H1 (cell line): ENCODE data around the gene FAM149B1. TPM values are rescaled to one million over a fixed set of nuclear protein-coding genes. Genes with fewer than 3 reads are reported as not detected.

Source experiments
- CTCF ChIA-PET: fragments of 300-600 bp; sonication (Branson Sonifier 250); formaldehyde crosslinking; loops from one replicate; lab custom pipeline; 2021; ENCODE audit not compliant: partially characterized antibody; lab: Charles Lee
- POLR2A ChIA-PET: fragments of 300-600 bp; sonication (Branson Sonifier 250); formaldehyde crosslinking; loops from one replicate; lab custom pipeline; 2021; ENCODE audit warnings: inconsistent platforms; ENCODE audit not compliant: partially characterized antibody; lab: Charles Lee
- DNase-seq, 2 experiments: peaks; one replicate each; pipeline versions ENCODE4 v3.0.0 to v3.0.0-alpha.2; 2010 to 2022; ENCODE audit warnings: low spot score in 2 of 2, low read depth in 1 of 2, mixed read lengths in 1 of 2
- FAIRE-seq: peaks from 2 replicates; lab custom pipeline; 2011; peaks lifted over from hg19 to GRCh38; lab: Jason Lieb, UNC
- H2AFZ ChIP-seq: 2 replicates; pipeline ENCODE4 v1.8.1; 2012; ENCODE audit warnings: low read length, inconsistent platforms
- H2AK5ac ChIP-seq: 2 replicates; pipeline ENCODE4 v1.6.1; 2013; ENCODE audit warnings: low read depth, low read length
- H2BK120ac ChIP-seq: replicated peaks from 2 replicates; pipeline ENCODE3; 2013; ENCODE audit warnings: low read depth, low read length, inconsistent platforms
- H2BK12ac ChIP-seq: 2 replicates; pipeline ENCODE4 v1.6.1; 2013; ENCODE audit warnings: low read depth, low read length
- H2BK15ac ChIP-seq: 2 replicates; pipeline ENCODE4 v1.6.1; 2013; ENCODE audit warnings: low read length
- H2BK20ac ChIP-seq: 2 replicates; pipeline ENCODE4 v1.6.1; 2013; ENCODE audit warnings: low read length
- H2BK5ac ChIP-seq: 2 replicates; pipeline ENCODE4 v1.6.1; 2013; ENCODE audit warnings: low read depth, low read length
- H3K14ac ChIP-seq: 2 replicates; pipeline ENCODE4 v1.6.1; 2013; ENCODE audit warnings: inconsistent platforms; ENCODE audit not compliant: insufficient read length
- H3K18ac ChIP-seq: 2 replicates; pipeline ENCODE4 v1.6.1; 2013; ENCODE audit warnings: low read length; ENCODE audit errors: extremely low read depth
- H3K23ac ChIP-seq: 2 replicates; pipeline ENCODE4 v1.6.1; 2013; ENCODE audit warnings: inconsistent platforms; ENCODE audit not compliant: insufficient read length
- H3K23me2 ChIP-seq: 2 replicates; pipeline ENCODE4 v1.6.1; 2013; ENCODE audit warnings: low read depth, low read length
- H3K27ac ChIP-seq: 2 replicates; pipeline ENCODE4 v1.6.1; 2011; ENCODE audit warnings: low read depth, low read length, inconsistent platforms
- H3K27me3 ChIP-seq, 4 experiments: replicated peaks in 1 of 4; 1 replicate in 1 of 4; 2 replicates in 3 of 4; pipeline versions ENCODE4 v1.6.1 to v1.8.1; 2011 to 2013; ENCODE audit warnings: low read length in 3 of 4, mild to moderate bottlenecking in 3 of 4, inconsistent platforms in 2 of 4, mixed read lengths in 2 of 4, moderate library complexity in 1 of 4; ENCODE audit not compliant: control insufficient read depth in 3 of 4, insufficient read depth in 3 of 4; ENCODE audit errors: extremely low read depth in 1 of 4
- H3K36me3 ChIP-seq, 4 experiments: 2 replicates each; pipeline versions ENCODE4 v1.6.1 to v1.8.1; 2011 to 2013; ENCODE audit warnings: mild to moderate bottlenecking in 4 of 4, low read length in 3 of 4, moderate library complexity in 2 of 4, control low read depth in 1 of 4, inconsistent platforms in 1 of 4; ENCODE audit not compliant: insufficient read depth in 4 of 4, control insufficient read depth in 2 of 4
- H3K4ac ChIP-seq: replicated peaks from 2 replicates; pipeline ENCODE3; 2013; ENCODE audit warnings: low read length, low read depth, mixed read lengths, inconsistent platforms; ENCODE audit not compliant: insufficient read length
- H3K4me1 ChIP-seq, 4 experiments: replicated peaks in 1 of 4; 1 replicate in 1 of 4; 2 replicates in 3 of 4; pipeline versions ENCODE4 v1.6.1 to v1.8.1; 2011 to 2013; ENCODE audit warnings: low read length in 3 of 4, inconsistent platforms in 2 of 4, mixed read lengths in 1 of 4; ENCODE audit not compliant: insufficient read depth in 4 of 4, control insufficient read depth in 3 of 4
- H3K4me2 ChIP-seq, 2 experiments: 2 replicates each; pipeline versions ENCODE4 v1.6.1 to v1.8.1; 2011 to 2013; ENCODE audit warnings: low read depth in 2 of 2, low read length in 2 of 2, control low read depth in 1 of 2, inconsistent platforms in 1 of 2, mild to moderate bottlenecking in 1 of 2; ENCODE audit not compliant: insufficient read depth in 1 of 2
- H3K4me3 ChIP-seq, 4 experiments: fragments of 200-600, 300-600 bp in 1 of 4; sonication (generic), shearing (Covaris generic), sonication (Bioruptor Twin) in 1 of 4; 2 replicates each; pipeline versions ENCODE4 v1.5.1 to v1.8.1; 2011 to 2016; ENCODE audit warnings: low read length in 4 of 4, low read depth in 3 of 4, control low read depth in 2 of 4, inconsistent platforms in 2 of 4, mild to moderate bottlenecking in 2 of 4, mixed read lengths in 1 of 4, moderate library complexity in 1 of 4; ENCODE audit not compliant: insufficient read depth in 2 of 4; ENCODE audit errors: extremely low read depth in 1 of 4
- H3K56ac ChIP-seq: replicated peaks from 2 replicates; pipeline ENCODE3; 2013; ENCODE audit warnings: low read depth, mild to moderate bottlenecking, mixed read lengths, low read length, inconsistent platforms; ENCODE audit not compliant: insufficient read length
- H3K79me1 ChIP-seq: 2 replicates; pipeline ENCODE4 v1.6.1; 2013; ENCODE audit warnings: low read depth, low read length, control low read depth
- H3K79me2 ChIP-seq, 2 experiments: 2 replicates each; pipeline versions ENCODE4 v1.6.1 to v1.8.1; 2012 to 2013; ENCODE audit warnings: low read length in 2 of 2, mild to moderate bottlenecking in 2 of 2, inconsistent platforms in 1 of 2; ENCODE audit not compliant: insufficient read depth in 2 of 2, control insufficient read depth in 1 of 2
- H3K9ac ChIP-seq, 4 experiments: replicated peaks in 1 of 4; 1 replicate in 1 of 4; 2 replicates in 3 of 4; pipeline versions ENCODE4 v1.6.1 to v1.8.1; 2011 to 2013; ENCODE audit warnings: low read depth in 3 of 4, low read length in 3 of 4, control low read depth in 2 of 4, mild to moderate bottlenecking in 2 of 4, moderate library complexity in 2 of 4, inconsistent platforms in 1 of 4; ENCODE audit errors: extremely low read depth in 1 of 4
- H3K9me3 ChIP-seq, 2 experiments: 2 replicates each; pipeline versions ENCODE4 v1.6.1 to v1.8.1; 2012 to 2013; ENCODE audit warnings: mild to moderate bottlenecking in 2 of 2, moderate library complexity in 2 of 2, control low read depth in 1 of 2, inconsistent platforms in 1 of 2, low read depth in 1 of 2, low read length in 1 of 2, mixed read lengths in 1 of 2; ENCODE audit not compliant: insufficient read depth in 2 of 2
- H4K20me1 ChIP-seq, 2 experiments: replicated peaks in 1 of 2; 2 replicates each; pipeline versions ENCODE3 to v1.8.1; 2011 to 2013; ENCODE audit warnings: inconsistent platforms in 2 of 2, low read length in 2 of 2, mild to moderate bottlenecking in 1 of 2; ENCODE audit not compliant: insufficient read depth in 2 of 2, control insufficient read depth in 1 of 2
- H4K5ac ChIP-seq: 2 replicates; pipeline ENCODE4 v1.6.1; 2013; ENCODE audit warnings: low read length, low read depth, mixed read lengths, inconsistent platforms; ENCODE audit not compliant: insufficient read length
- H4K8ac ChIP-seq: 2 replicates; pipeline ENCODE4 v1.8.0; 2013; ENCODE audit warnings: mild to moderate bottlenecking, moderate library complexity, low read length, inconsistent platforms; ENCODE audit not compliant: insufficient read depth; ENCODE audit errors: extremely low read depth
- H4K91ac ChIP-seq: replicated peaks from 2 replicates; pipeline ENCODE3; 2013; ENCODE audit warnings: low read length, mixed read lengths, inconsistent platforms; ENCODE audit not compliant: insufficient read length
- ATF2 ChIP-seq: IDR thresholded peaks from 2 replicates; pipeline ENCODE4 v1.6.1; 2012; ENCODE audit warnings: low read length, inconsistent platforms
- CHD1 ChIP-seq: IDR thresholded peaks from 2 replicates; pipeline ENCODE4 v1.6.1; 2012; ENCODE audit warnings: low read depth, low read length, improper control_type of control experiment
- HDAC2 ChIP-seq, 2 experiments: fragments of 300-600 bp in 1 of 2; sonication (generic) in 1 of 2; IDR thresholded peaks; 2 replicates each; pipeline ENCODE4 v1.6.1; 2011 to 2012; ENCODE audit warnings: low read depth in 2 of 2, low read length in 2 of 2, mild to moderate bottlenecking in 2 of 2, moderate library complexity in 2 of 2, borderline replicate concordance in 1 of 2, inconsistent platforms in 1 of 2
- MAFK ChIP-seq: IDR thresholded peaks from 2 replicates; pipeline ENCODE4 v1.6.1; 2012; ENCODE audit warnings: low read depth, mild to moderate bottlenecking, improper control_type of control experiment, low read length
- POLR2AphosphoS5 ChIP-seq: IDR thresholded peaks from 2 replicates; pipeline ENCODE4 v1.6.1; 2011; ENCODE audit warnings: low read depth, low read length
- TBP ChIP-seq: IDR thresholded peaks from 2 replicates; pipeline ENCODE4 v1.6.1; 2011; ENCODE audit warnings: low read depth, low read length, improper control_type of control experiment
- WGBS, 2 experiments: shearing (Covaris generic) in 1 of 2; methylation state at CpG; one replicate each; pipeline versions ENCODE4 v1.1.6 to v1.1.7; 2013 to 2015; ENCODE audit warnings: low lambda C conversion rate in 2 of 2, mixed read lengths in 2 of 2, inconsistent platforms in 1 of 2, low coverage in 1 of 2, missing lambda C conversion rate in 1 of 2; ENCODE audit not compliant: insufficient replicate concordance in 2 of 2, insufficient coverage in 1 of 2, insufficient read length in 1 of 2; ENCODE audit errors: extremely low coverage in 1 of 2, missing lambda C conversion rate in 1 of 2; 5-methylcytosine and 5-hydroxymethylcytosine counted together
- polyA plus RNA-seq, 7 experiments: library from polyadenylated mRNA; depleted of rRNA in 3 of 7; stranded (reverse) in 5 of 7; unstranded in 2 of 7; fragments of >200 nt in 5 of 7; fragments of 200-250 nt in 2 of 7; gene quantifications; 1 replicate in 5 of 7; 2 replicates in 1 of 7; 4 replicates in 1 of 7; pipeline versions ENCODE4 v1.2.1 to v1.2.3, GENCODE V29; 2011 to 2013; ENCODE audit warnings: missing spikeins in 2 of 7, mixed read lengths in 2 of 7
- total RNA-seq: library from RNA; stranded (reverse); fragmentation: NEBNext Ultra II Directional; extraction: Animal tissue kit (Norgen Biotek cat#: 25700); gene quantifications from 2 replicates; pipeline ENCODE4 v1.2.1, GENCODE V29; 2021

FAM149B1 gene
- total and polyA plus RNA-seq, 2 of the 8 experiments (the other 6 are each of a cell fraction or from before 2014, with no cell fraction given) = 16.8 to 21.9 TPM

GRCh38 chr10:73261362-73261995, 93.6 kb downstream of the FAM149B1 start:
- TF ChIP-seq HDAC2 (IDR thresholded peaks at IDR 0.05; ENCODE audit: borderline replicate concordance in 1 of 2, low read depth in 2 of 2, low read length in 2 of 2) = no peak
- TF ChIP-seq ATF2 = no peak
- no peak for TF ChIP-seq CHD1
- no peak for TF ChIP-seq POLR2AphosphoS5
- no peak for TF ChIP-seq MAFK
- TF ChIP-seq TBP = no peak
- H2BK12ac ChIP-seq = no peak overlapping the region
- no peak overlapping the region for H3K9ac ChIP-seq
- no peaks in the 10 kb centered on the region for H3K27me3 ChIP-seq
- H2BK120ac ChIP-seq = no peak overlapping the region
- ChIA-PET POLR2A (interaction anchor here (0.7 to 1.7 kb wide), 5 partner anchors 8 to 14 kb away, joined by 3 to 8 read pairs (median 4); partner anchors contain the start of gene DNAJC9), CTCF (interaction anchor here (0.8 kb wide), 1 partner anchor 40 kb away, joined by 3 read pairs; no protein-coding TSS in a partner anchor)
- no peak overlapping the region for H3K4me3 ChIP-seq
- H3K4ac ChIP-seq = no peak overlapping the region
- DNase-seq (no peak), FAIRE-seq (no peak)
- no peak overlapping the region for H2BK5ac ChIP-seq
- H2BK20ac ChIP-seq = no peak overlapping the region
- no peak overlapping the region for H2BK15ac ChIP-seq
- no peak overlapping the region for H3K4me2 ChIP-seq
- H3K4me1 ChIP-seq = no peaks in the 10 kb centered on the region
- no peak overlapping the region for H4K5ac ChIP-seq
- no peak overlapping the region for H3K18ac ChIP-seq
- H3K79me1 ChIP-seq = no peaks in the 10 kb centered on the region
- H4K20me1 ChIP-seq = no peaks in the 10 kb centered on the region
- H2AK5ac ChIP-seq = no peak overlapping the region
- peaks cover 6 to 7% of the 10 kb centered on the region in 2 experiments; a peak in 1 of 4 replicates for H3K9me3 ChIP-seq
- no peaks in the 10 kb centered on the region for H3K36me3 ChIP-seq
- H2AFZ ChIP-seq = no peak overlapping the region
- H3K23me2 ChIP-seq = no peaks in the 10 kb centered on the region
- H4K91ac ChIP-seq = no peak overlapping the region
- H3K56ac ChIP-seq = no peak overlapping the region
- H3K79me2 ChIP-seq = no peaks in the 10 kb centered on the region
- no peak overlapping the region for H4K8ac ChIP-seq
- H3K14ac ChIP-seq = no peak overlapping the region
- WGBS, 2 experiments = 89% methylated on average over 9 of the region's 9 CpGs; no CpG with 5 or more reads in 1 of the 2 experiments
- no peak overlapping the region for H3K23ac ChIP-seq
- no peak overlapping the region for H3K27ac ChIP-seq
